Endothelial cell of umbilical vein (primary cell): ENCODE data around the gene CASP4. TPM values are rescaled to one million over a fixed set of nuclear protein-coding genes. Genes with fewer than 3 reads are reported as not detected.

ENCODE experiments used
- BruUV-seq: library from RNA; stranded (reverse); fragments of 400-500 nt; replicated peaks from 2 replicates; lab custom pipeline; 2021; lab: Mats Ljungman, UMichigan
- CTCF ChIA-PET: fragments of 300-600, 350-600 bp; sonication (Branson Sonifier 250); formaldehyde crosslinking; loops from one replicate; lab custom pipeline; 2021; ENCODE audit warnings: antibody characterized with exemption, inconsistent platforms; lab: Charles Lee
- POLR2A ChIA-PET: fragments of 300-600, 350-600 bp; sonication (Branson Sonifier 250); formaldehyde crosslinking; loops from one replicate; lab custom pipeline; 2021; ENCODE audit warnings: antibody characterized with exemption, inconsistent platforms; lab: Charles Lee
- DNase-seq: peaks from one replicate; pipeline ENCODE4 v3.0.0-alpha.2; 2011; ENCODE audit warnings: low read depth, low spot score
- FAIRE-seq: peaks from 2 replicates; lab custom pipeline; 2011; peaks lifted over from hg19 to GRCh38; lab: Jason Lieb, UNC
- H2AFZ ChIP-seq: 2 replicates; pipeline ENCODE4 v1.6.0; 2012; ENCODE audit warnings: low read depth, low read length, control low read depth, inconsistent platforms
- H3K27ac ChIP-seq: 2 replicates; pipeline ENCODE4 v1.5.1; 2011; ENCODE audit warnings: low read depth, mild to moderate bottlenecking, control low read depth, low read length, moderate library complexity; ENCODE audit not compliant: insufficient read depth
- H3K27me3 ChIP-seq, 2 experiments: 2 replicates each; pipeline versions ENCODE4 v1.6.0 to v1.6.1; 2011; ENCODE audit warnings: low read length in 2 of 2, mixed read lengths in 1 of 2; ENCODE audit not compliant: control insufficient read depth in 2 of 2, insufficient read depth in 2 of 2
- H3K36me3 ChIP-seq, 2 experiments: 2 replicates in 1 of 2; 3 replicates in 1 of 2; pipeline ENCODE4 v1.5.1; 2011; ENCODE audit warnings: low read length in 2 of 2, mild to moderate bottlenecking in 1 of 2, moderate library complexity in 1 of 2; ENCODE audit not compliant: control insufficient read depth in 2 of 2, insufficient read depth in 2 of 2; ENCODE audit errors: extremely low read depth in 1 of 2
- H3K4me1 ChIP-seq: 3 replicates; pipeline ENCODE4 v1.5.1; 2011; ENCODE audit warnings: mild to moderate bottlenecking, low read length; ENCODE audit not compliant: control insufficient read depth, insufficient read depth; ENCODE audit errors: extremely low read depth
- H3K4me2 ChIP-seq: 2 replicates; pipeline ENCODE4 v1.6.1; 2011; ENCODE audit warnings: low read length, control low read depth, mixed read lengths; ENCODE audit not compliant: insufficient read depth
- H3K4me3 ChIP-seq, 3 experiments: fragments of 200-600 bp in 1 of 3; sonication (generic), shearing (Covaris generic) in 1 of 3; replicated peaks in 1 of 3; 2 replicates each; pipeline ENCODE4 v1.5.1; 2011 to 2016; ENCODE audit warnings: control low read depth in 3 of 3, low read length in 3 of 3, mild to moderate bottlenecking in 2 of 3, inconsistent platforms in 1 of 3, low read depth in 1 of 3, moderate library complexity in 1 of 3; ENCODE audit not compliant: insufficient read depth in 1 of 3
- H3K79me2 ChIP-seq: 2 replicates; pipeline ENCODE4 v1.6.0; 2012; ENCODE audit warnings: low read length, inconsistent platforms; ENCODE audit not compliant: control insufficient read depth, insufficient read depth
- H3K9ac ChIP-seq: replicated peaks from 2 replicates; pipeline ENCODE3; 2011; ENCODE audit warnings: low read length, control low read depth; ENCODE audit not compliant: insufficient read depth; ENCODE audit errors: extremely low read depth
- H3K9me1 ChIP-seq: replicated peaks from 3 replicates; pipeline ENCODE4 v1.6.0; 2011; ENCODE audit warnings: mild to moderate bottlenecking, low read length; ENCODE audit not compliant: control insufficient read depth, insufficient read depth; ENCODE audit errors: extremely low read depth
- H3K9me3 ChIP-seq: replicated peaks from 2 replicates; pipeline ENCODE4 v1.5.1; 2012; ENCODE audit warnings: low read length, inconsistent platforms; ENCODE audit not compliant: control insufficient read depth, insufficient read depth
- H4K20me1 ChIP-seq: replicated peaks from 2 replicates; pipeline ENCODE3; 2011; ENCODE audit warnings: mild to moderate bottlenecking, low read length; ENCODE audit not compliant: control insufficient read depth, insufficient read depth; ENCODE audit errors: extremely low read depth
- EZH2 ChIP-seq: IDR thresholded peaks from 2 replicates; pipeline ENCODE4 v1.6.1; 2012; ENCODE audit warnings: borderline replicate concordance, low read depth, mild to moderate bottlenecking, moderate library complexity, low read length, inconsistent platforms; ENCODE audit not compliant: severe bottlenecking
- FOS ChIP-seq: IDR thresholded peaks from 2 replicates; pipeline ENCODE4 v1.6.1; 2011; ENCODE audit warnings: mild to moderate bottlenecking, low read length, moderate library complexity, borderline replicate concordance; ENCODE audit not compliant: insufficient read depth
- GATA2 ChIP-seq: IDR thresholded peaks from 2 replicates; pipeline ENCODE4 v1.7.0; 2011; ENCODE audit warnings: low read depth, mild to moderate bottlenecking, moderate library complexity, mixed read lengths, low read length; ENCODE audit not compliant: insufficient read length, insufficient read depth
- JUN ChIP-seq: IDR thresholded peaks from 2 replicates; pipeline ENCODE4 v1.6.1; 2011; ENCODE audit warnings: borderline replicate concordance, low read depth; ENCODE audit not compliant: insufficient read length, insufficient read depth
- MYC ChIP-seq: IDR thresholded peaks from one replicate; pipeline ENCODE4 v1.6.1; 2011; ENCODE audit warnings: mild to moderate bottlenecking, low read depth, low read length
- POLR2A ChIP-seq: IDR thresholded peaks from 2 replicates; pipeline ENCODE4 v1.6.1; 2012; ENCODE audit warnings: low read depth, mild to moderate bottlenecking, control low read depth, low read length
- POLR2AphosphoS5 ChIP-seq: IDR thresholded peaks from 2 replicates; pipeline ENCODE4 v1.6.1; 2012; ENCODE audit warnings: low read depth, mild to moderate bottlenecking, control low read depth, low read length, moderate library complexity; ENCODE audit not compliant: insufficient read depth
- dilution Hi-C: fragments of 300-500 bp; cut with MboI; formaldehyde crosslinking; loops from one replicate; pipeline ENCODE4 v1.15.0; 2019; ENCODE audit warnings: low sequenced_read_pairs; ENCODE audit not compliant: extremely low pct_ligation_motif_present
- intact Hi-C: fragments of 100-400 bp; cut with micrococcal nuclease; formaldehyde crosslinking; loops from one replicate; pipeline ENCODE4 v1.10.0; 2022
- polyA plus RNA-seq, 4 experiments: library from polyadenylated mRNA; depleted of rRNA in 3 of 4; stranded (reverse) in 3 of 4; unstranded in 1 of 4; fragments of >200 nt; gene quantifications; 2 replicates each; pipeline versions ENCODE4 v1.2.1 to v1.2.3, GENCODE V29; 2011 to 2012; ENCODE audit warnings: missing spikeins in 1 of 4
- total RNA-seq: library from RNA; stranded (reverse); gene quantifications from 2 replicates; pipeline ENCODE4 v1.2.3, GENCODE V29; 2021
- TF ChIP-seq, protein P1 (sequence below): IDR thresholded peaks from 2 replicates; pipeline ENCODE4 v1.6.1; 2011; ENCODE audit not compliant: insufficient read depth, insufficient read length
- TF ChIP-seq, protein P2 (sequence below), 2 donors: IDR thresholded peaks; 1 replicate in 1 of 2; 2 replicates in 1 of 2; pipeline ENCODE4 v1.5.1; 2011; ENCODE audit warnings: low read length in 2 of 2, mild to moderate bottlenecking in 2 of 2, moderate library complexity in 2 of 2, control low read depth in 1 of 2, inconsistent platforms in 1 of 2, low read depth in 1 of 2; ENCODE audit not compliant: insufficient read depth in 1 of 2; ENCODE audit errors: extremely low read depth in 1 of 2

The CASP4 gene
- total and polyA plus RNA-seq, 2 donors (not counting 3 experiments of a cell fraction or from before 2014, with no cell fraction given) = 83.1 to 89.1 TPM

DNA sequence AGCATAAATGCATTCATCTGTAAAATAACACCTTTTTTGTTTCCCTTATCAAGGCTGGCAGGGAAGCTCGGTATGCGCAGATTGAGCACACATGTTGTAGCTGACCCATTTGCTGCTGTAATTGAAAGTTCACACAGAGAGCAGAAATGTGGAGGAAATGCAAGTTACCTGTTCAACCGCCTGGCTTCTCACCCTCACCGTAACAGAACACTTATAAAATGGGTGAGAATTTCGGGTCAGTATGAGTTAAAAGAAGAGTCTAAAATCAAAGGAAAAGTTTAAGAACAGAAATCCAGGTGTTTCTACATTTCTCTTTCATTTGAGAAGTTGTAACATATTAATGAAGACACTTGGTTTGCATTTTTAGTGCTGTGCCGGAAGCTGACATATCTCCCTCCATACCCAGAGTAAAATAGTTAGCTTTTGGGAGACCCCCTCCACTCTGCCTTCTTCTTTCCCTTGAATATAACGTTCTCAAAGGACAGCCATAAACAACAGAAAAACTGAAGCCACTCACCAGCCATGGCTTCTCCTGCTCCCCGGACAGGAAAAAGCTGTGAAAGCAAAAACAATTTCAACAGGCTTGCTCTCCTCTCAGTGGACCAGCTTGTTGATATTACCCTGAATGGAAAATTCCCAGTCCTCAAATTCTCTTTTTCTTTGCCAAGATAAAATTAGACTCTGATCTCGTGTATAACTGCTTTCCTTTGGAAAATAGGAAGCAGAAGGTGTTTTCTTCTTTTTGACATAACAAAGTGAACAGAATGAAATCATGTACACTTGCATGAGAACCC, 70.3 kb downstream of the CASP4 start, which contains the start of gene CASP12:
Gene CASP12, minus strand, starts transcription at position 570 of the 794 bp plus-strand sequence.
- H3K4me1 ChIP-seq = peaks cover 30% of the 10 kb centered on the region
- ChIA-PET CTCF (interaction anchor here (0.9 to 1.4 kb wide), 6 partner anchors 18 to 1021 kb away, joined by 3 to 6 read pairs (median 3); partner anchors contain the start of gene CASP4), POLR2A (no interaction called here)
- FAIRE-seq = peak; percentile 62
- BruUV-seq = TSS peak; percentile 59
- no peaks in the 10 kb centered on the region for H3K36me3 ChIP-seq
- H3K27me3 ChIP-seq = no peaks in the 10 kb centered on the region
- peak within 1 kb of the TSS; percentile 64 for H3K4me2 ChIP-seq
- H3K79me2 ChIP-seq = no peaks in the 10 kb centered on the region
- H3K9ac ChIP-seq = peak within 1 kb of the TSS; percentile 62
- no peaks in the 10 kb centered on the region for H4K20me1 ChIP-seq
- intact Hi-C loops (loop anchor here (1.0 to 5.0 kb wide), 6 partner anchors 20 to 1274 kb away; partner anchors contain the start of gene CASP4), dilution Hi-C loops (no loop called here)
- H3K9me3 ChIP-seq = no peaks in the 10 kb centered on the region
- peak within 1 kb of the TSS; percentile 93 for H2AFZ ChIP-seq
- peak; percentile 97 for DNase-seq
- H3K27ac ChIP-seq = peak within 1 kb of the TSS; percentile 74
- H3K9me1 ChIP-seq = no peaks in the 10 kb centered on the region
- no peak for TF ChIP-seq FOS
- TF ChIP-seq GATA2 = no peak
- peak; percentile 63 for TF ChIP-seq JUN
- no peak for TF ChIP-seq POLR2AphosphoS5
- peak; percentile 14 for TF ChIP-seq POLR2A
- TF ChIP-seq EZH2 = no peak
- TF ChIP-seq, protein P1, sequence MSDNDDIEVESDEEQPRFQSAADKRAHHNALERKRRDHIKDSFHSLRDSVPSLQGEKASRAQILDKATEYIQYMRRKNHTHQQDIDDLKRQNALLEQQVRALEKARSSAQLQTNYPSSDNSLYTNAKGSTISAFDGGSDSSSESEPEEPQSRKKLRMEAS = no peak
- no peak for TF ChIP-seq MYC
- TF ChIP-seq, protein P2, sequence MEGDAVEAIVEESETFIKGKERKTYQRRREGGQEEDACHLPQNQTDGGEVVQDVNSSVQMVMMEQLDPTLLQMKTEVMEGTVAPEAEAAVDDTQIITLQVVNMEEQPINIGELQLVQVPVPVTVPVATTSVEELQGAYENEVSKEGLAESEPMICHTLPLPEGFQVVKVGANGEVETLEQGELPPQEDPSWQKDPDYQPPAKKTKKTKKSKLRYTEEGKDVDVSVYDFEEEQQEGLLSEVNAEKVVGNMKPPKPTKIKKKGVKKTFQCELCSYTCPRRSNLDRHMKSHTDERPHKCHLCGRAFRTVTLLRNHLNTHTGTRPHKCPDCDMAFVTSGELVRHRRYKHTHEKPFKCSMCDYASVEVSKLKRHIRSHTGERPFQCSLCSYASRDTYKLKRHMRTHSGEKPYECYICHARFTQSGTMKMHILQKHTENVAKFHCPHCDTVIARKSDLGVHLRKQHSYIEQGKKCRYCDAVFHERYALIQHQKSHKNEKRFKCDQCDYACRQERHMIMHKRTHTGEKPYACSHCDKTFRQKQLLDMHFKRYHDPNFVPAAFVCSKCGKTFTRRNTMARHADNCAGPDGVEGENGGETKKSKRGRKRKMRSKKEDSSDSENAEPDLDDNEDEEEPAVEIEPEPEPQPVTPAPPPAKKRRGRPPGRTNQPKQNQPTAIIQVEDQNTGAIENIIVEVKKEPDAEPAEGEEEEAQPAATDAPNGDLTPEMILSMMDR (IDR thresholded peaks at IDR 0.05; ENCODE audit: extremely low read depth in 1 of 2, insufficient read depth in 1 of 2, low read depth in 1 of 2, low read length in 2 of 2) = no peak
- peak within 1 kb of the TSS in 2 of 3 experiments; percentile 23 to 41 for H3K4me3 ChIP-seq
